Left ventricle myocardium inferior (tissue), 1 donor: ENCODE results near the gene BCAS3. TPM values are rescaled to one million over a fixed set of nuclear protein-coding genes. Genes with fewer than 3 reads are reported as not detected.

ENCODE experiments used
- DNase-seq: peaks from one replicate; pipeline ENCODE4 v3.0.0-alpha.2; 2020
- H3K27ac ChIP-seq: fragments of 200-600 bp; replicated peaks from 2 replicates; pipeline ENCODE4 v1.8.0; 2021
- H3K27me3 ChIP-seq: fragments of 200-600 bp; 2 replicates; pipeline ENCODE4 v1.8.0; 2021; ENCODE audit warnings: low read depth
- H3K36me3 ChIP-seq: fragments of 200-600 bp; 2 replicates; pipeline ENCODE4 v1.8.0; 2021
- H3K4me1 ChIP-seq: fragments of 200-600 bp; 2 replicates; pipeline ENCODE4 v1.8.0; 2021
- H3K4me3 ChIP-seq: fragments of 200-600 bp; 2 replicates; pipeline ENCODE4 v1.8.0; 2021; ENCODE audit warnings: mild to moderate bottlenecking, moderate library complexity
- H3K9me3 ChIP-seq: fragments of 200-600 bp; replicated peaks from 2 replicates; pipeline ENCODE4 v1.8.0; 2021
- intact Hi-C: fragments of 100-400 bp; cut with micrococcal nuclease; formaldehyde crosslinking; loops from one replicate; pipeline ENCODE4 v1.11.0; 2022
- total RNA-seq: library from RNA; stranded (reverse); fragmentation: NEBNext Ultra II Directional; extraction: Animal tissue kit (Norgen Biotek cat#: 25700); gene quantifications from one replicate; pipeline ENCODE4 v1.2.1, GENCODE V29; 2021
- TF ChIP-seq, protein P1 (sequence below): fragments of 200-600 bp; IDR thresholded peaks from 2 replicates; pipeline ENCODE4 v1.8.0; 2021; ENCODE audit warnings: antibody characterized with exemption, mild to moderate bottlenecking, borderline replicate concordance
- donor health status: DM: no; HTN: yes; CAD: no; lungs with severe emphysema.

BCAS3 gene
- total RNA-seq, 1 donor from 2014 or later, result 16.5 TPM

DNA sequence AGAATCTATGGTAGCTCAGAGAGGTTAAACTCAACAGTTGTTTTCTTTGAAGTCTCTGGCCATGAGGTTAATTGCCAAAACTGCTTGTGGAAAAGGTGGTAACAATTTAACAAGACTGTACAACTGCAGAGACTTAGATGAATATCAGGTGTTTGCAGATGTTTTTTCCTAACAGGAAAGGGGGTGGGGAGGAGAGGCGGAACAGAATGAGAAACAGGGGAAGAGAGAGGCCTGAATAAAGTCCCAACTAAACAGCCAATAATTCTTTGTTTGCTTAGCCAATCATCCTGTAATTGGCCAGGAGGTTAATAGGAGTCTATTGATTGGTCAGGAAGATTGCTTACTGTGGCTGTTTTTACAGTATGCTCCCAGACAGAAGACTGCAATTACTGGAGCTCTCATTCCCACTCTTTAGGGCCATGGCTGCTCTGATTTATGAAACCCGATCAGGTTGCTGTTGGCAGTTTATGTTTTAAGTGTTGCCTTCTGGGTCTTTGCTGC is 472.3 kb downstream of the BCAS3 start:
- Histone ChIP-seq H3K9me3 (no peaks in the 10 kb centered on the region), H3K27ac (no peak overlapping the region), H3K36me3 (no peaks in the 10 kb centered on the region), H3K4me3 (no peak overlapping the region), H3K27me3 (no peaks in the 10 kb centered on the region), H3K4me1 (peaks cover 13% of the 10 kb centered on the region)
- intact Hi-C loops, result no loop called here
- no peak for DNase-seq
- TF ChIP-seq, protein P1, sequence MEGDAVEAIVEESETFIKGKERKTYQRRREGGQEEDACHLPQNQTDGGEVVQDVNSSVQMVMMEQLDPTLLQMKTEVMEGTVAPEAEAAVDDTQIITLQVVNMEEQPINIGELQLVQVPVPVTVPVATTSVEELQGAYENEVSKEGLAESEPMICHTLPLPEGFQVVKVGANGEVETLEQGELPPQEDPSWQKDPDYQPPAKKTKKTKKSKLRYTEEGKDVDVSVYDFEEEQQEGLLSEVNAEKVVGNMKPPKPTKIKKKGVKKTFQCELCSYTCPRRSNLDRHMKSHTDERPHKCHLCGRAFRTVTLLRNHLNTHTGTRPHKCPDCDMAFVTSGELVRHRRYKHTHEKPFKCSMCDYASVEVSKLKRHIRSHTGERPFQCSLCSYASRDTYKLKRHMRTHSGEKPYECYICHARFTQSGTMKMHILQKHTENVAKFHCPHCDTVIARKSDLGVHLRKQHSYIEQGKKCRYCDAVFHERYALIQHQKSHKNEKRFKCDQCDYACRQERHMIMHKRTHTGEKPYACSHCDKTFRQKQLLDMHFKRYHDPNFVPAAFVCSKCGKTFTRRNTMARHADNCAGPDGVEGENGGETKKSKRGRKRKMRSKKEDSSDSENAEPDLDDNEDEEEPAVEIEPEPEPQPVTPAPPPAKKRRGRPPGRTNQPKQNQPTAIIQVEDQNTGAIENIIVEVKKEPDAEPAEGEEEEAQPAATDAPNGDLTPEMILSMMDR, result no peak

DNA sequence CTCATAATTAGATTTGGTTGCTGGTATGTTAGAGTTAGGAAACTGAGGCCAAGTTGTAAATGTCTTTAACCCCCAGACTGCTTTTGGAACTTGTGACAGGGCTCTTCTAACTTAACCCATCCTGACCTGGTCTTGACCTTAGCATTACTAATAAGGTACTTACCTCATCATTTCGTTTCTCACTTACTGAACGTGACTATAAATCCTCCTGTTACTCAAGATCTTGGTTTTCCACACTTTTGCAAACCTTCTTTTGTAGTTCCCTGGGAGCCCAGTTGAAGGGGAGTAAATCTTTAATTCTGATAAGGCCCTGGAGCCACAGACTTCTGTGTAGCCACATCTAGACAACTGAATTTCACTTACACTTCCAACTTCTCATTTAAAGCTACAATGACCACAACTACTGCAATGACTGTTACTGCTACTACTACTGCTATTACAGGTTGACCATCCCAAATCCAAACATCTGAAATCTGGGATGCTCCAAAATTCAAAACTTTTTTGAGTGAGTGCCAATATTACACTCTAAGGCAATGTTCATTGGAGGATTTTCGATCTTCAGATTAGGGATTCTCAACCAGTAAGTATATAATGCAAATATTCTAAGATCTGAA is 473.1 kb downstream of the BCAS3 start:
- DNase-seq, result no peak
- H3K4me1 ChIP-seq, result peaks cover 4% of the 10 kb centered on the region
- no peaks in the 10 kb centered on the region for H3K27me3 ChIP-seq
- intact Hi-C loops, result no loop called here
- no peak overlapping the region for H3K27ac ChIP-seq
- TF ChIP-seq, protein P1, result no peak
- H3K9me3 ChIP-seq, result no peaks in the 10 kb centered on the region
- no peaks in the 10 kb centered on the region for H3K36me3 ChIP-seq
- no peak overlapping the region for H3K4me3 ChIP-seq

DNA sequence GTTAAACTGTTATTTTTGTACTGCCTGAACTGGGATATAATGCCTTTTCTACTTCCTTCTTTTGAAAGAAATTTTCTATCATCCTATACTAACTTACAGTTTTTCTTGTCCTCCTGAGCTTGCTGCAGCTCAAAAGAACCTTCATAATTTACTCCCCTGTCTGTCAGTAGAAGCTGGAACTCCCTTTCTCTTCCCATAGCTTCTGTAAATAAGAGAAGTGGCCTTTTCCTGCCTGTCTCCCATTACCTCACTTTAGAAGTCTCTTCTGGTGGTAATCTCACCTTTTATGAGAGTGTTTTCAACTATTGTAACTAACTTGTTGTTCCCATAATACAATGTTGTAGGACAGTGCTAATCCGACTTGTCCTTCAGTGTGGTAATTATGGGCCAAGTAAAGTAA is 475.2 kb downstream of the BCAS3 start:
- Histone ChIP-seq H3K36me3 (no peaks in the 10 kb centered on the region), H3K4me1 (no peaks in the 10 kb centered on the region), H3K27ac (no peak overlapping the region), H3K9me3 (no peaks in the 10 kb centered on the region), H3K27me3 (no peaks in the 10 kb centered on the region), H3K4me3 (no peak overlapping the region)
- no peak for DNase-seq
- intact Hi-C loops, result no loop called here
- TF ChIP-seq, protein P1, result no peak

DNA sequence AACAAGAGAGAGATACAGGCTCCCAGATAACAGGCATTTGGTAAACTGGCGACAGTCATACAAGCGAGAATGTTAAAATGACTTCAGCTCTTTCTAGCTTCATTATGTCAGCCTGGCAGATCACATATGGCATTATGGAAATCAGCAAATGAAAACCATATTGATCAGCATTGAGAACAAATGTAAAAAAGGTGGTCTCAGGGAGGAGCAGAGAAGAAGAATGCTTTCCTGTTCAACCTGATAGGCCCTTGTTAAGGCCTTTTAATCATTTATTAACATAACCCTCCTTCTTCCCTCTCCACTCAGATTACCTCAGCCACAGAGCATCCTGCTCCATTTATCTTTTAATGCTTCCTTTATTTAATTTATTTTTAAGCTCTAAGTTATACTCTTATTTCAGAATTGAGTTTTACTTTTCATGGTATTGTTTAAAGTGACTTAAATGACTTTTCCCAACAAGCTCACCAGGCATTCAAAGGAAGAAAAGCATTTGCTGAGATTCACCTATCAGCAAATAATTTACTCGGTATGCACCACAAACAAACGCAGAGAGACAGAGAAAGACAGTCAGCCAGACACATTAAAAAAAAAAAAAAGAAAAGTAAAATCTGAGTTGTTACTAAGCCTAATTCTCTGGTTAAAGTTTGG is 478.1 kb downstream of the BCAS3 start:
- intact Hi-C loops, result no loop called here
- H3K36me3 ChIP-seq, result no peaks in the 10 kb centered on the region
- TF ChIP-seq, protein P1, result no peak
- no peak for DNase-seq
- H3K27ac ChIP-seq, result no peak overlapping the region
- H3K27me3 ChIP-seq, result no peaks in the 10 kb centered on the region
- H3K4me3 ChIP-seq, result no peak overlapping the region
- H3K9me3 ChIP-seq, result no peaks in the 10 kb centered on the region
- H3K4me1 ChIP-seq, result no peaks in the 10 kb centered on the region

DNA sequence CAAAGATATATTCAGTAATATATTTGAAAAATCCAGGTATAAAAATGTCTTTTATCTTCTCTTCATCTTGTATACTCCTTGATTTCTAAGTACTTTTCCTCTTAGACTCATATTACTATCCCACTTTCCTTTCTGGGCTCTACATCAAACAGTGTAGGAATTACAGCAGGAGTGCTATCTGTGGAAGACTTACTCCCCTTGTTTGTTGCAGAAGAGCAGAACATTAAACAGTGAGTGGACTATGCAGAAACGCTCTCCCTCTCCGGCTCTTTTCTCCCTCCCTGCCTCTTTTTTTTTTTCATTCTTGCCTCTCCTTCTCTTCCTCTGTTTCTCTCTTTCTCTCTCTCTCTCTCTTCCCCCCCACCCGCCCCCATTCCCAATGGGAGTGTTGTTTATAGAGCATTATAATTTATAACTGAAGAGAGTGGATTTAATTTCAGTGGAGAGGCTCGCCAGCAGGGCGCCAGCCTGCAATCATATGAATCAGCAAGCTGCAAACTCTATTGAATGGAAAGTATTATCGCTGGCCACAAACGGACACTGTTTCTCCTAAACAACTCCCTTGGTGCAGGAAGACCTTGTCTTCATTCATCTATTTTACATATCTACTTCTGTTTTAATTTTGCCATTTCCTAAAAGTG is 479.7 kb downstream of the BCAS3 start:
- Histone ChIP-seq H3K4me1 (no peaks in the 10 kb centered on the region), H3K36me3 (no peaks in the 10 kb centered on the region), H3K27me3 (no peaks in the 10 kb centered on the region), H3K4me3 (peak overlapping the region; percentile 35), H3K27ac (peak overlapping the region; percentile 54), H3K9me3 (no peaks in the 10 kb centered on the region)
- TF ChIP-seq, protein P1, result no peak
- no peak for DNase-seq
- intact Hi-C loops, result no loop called here
